ENCODE measurements around the gene GASK1A. TPM values are rescaled to one million over a fixed set of nuclear protein-coding genes. Genes with fewer than 3 reads are reported as not detected.

Gene GASK1A
- total and polyA plus RNA-seq, 2 donors (not counting 3 experiments of a cell fraction or from before 2014, with no cell fraction given): 0.04 TPM; not detected in 1

DNA sequence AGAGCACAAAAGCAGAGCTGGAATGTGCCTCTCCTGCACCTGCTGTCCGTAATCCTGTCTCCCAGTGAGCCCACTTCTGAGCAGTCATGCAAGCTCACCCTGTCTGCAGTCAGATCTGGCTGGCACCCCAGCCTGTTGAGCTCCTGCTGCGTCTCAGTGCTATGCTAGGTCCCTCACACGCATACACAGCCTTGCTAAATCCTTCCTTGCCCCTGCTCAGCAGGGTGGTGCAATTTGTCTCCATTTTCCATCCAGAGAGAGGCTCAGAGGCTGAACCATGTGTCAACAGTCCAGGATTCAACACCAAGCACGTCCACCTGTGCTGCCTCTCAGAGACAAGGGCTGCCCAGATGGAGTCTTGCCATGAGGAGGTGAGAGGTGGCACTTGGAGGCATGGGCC lies 115.7 kb downstream of the GASK1A start:
- Histone ChIP-seq H3K27ac (ENCODE audit: insufficient read depth, low read depth, low read length) (no peak overlapping the region), H3K79me2 (ENCODE audit: control insufficient read depth, insufficient read depth, low read length) (no peaks in the 10 kb centered on the region), H3K9ac (replicated peaks; ENCODE audit: extremely low read depth, insufficient read depth, low read length) (no peak overlapping the region), H3K9me3 (replicated peaks; ENCODE audit: control insufficient read depth, insufficient read depth, low read length) (no peaks in the 10 kb centered on the region), H3K4me3 (replicated peaks in 1 of 3; ENCODE audit: insufficient read depth in 1 of 3, low read depth in 1 of 3, low read length in 3 of 3) (no peak overlapping the region), H4K20me1 (replicated peaks; ENCODE audit: control insufficient read depth, extremely low read depth, insufficient read depth, low read length) (no peaks in the 10 kb centered on the region), H3K9me1 (replicated peaks; ENCODE audit: control insufficient read depth, extremely low read depth, insufficient read depth, low read length) (no peaks in the 10 kb centered on the region), H3K4me2 (ENCODE audit: insufficient read depth, low read length) (no peak overlapping the region), H3K36me3 (ENCODE audit: control insufficient read depth in 2 of 2, extremely low read depth in 1 of 2, insufficient read depth in 2 of 2, low read length in 2 of 2) (no peaks in the 10 kb centered on the region), H3K27me3 (ENCODE audit: control insufficient read depth in 2 of 2, insufficient read depth in 2 of 2, low read length in 2 of 2) (no peaks in the 10 kb centered on the region), H3K4me1 (ENCODE audit: control insufficient read depth, extremely low read depth, insufficient read depth, low read length) (no peaks in the 10 kb centered on the region), H2AFZ (ENCODE audit: low read depth, low read length) (no peak overlapping the region)
- dilution Hi-C loops (cut with MboI; ENCODE audit: extremely low pct_ligation_motif_present, low sequenced_read_pairs): no loop called here
- CTCF ChIA-PET: no interaction called here
- FAIRE-seq (no peak), DNase-seq (ENCODE audit: low read depth, low spot score) (no peak)
- BruUV-seq (replicated peaks): no TSS peak
- POLR2A ChIA-PET: no interaction called here
- intact Hi-C loops (cut with micrococcal nuclease): no loop called here
- TF ChIP-seq POLR2AphosphoS5 (IDR thresholded peaks at IDR 0.05; ENCODE audit: insufficient read depth, low read depth, low read length): no peak
- no peak for TF ChIP-seq FOS (IDR thresholded peaks at IDR 0.05; ENCODE audit: borderline replicate concordance, insufficient read depth, low read length)
- no peak for TF ChIP-seq EZH2 (IDR thresholded peaks at IDR 0.05; ENCODE audit: borderline replicate concordance, low read depth, low read length, severe bottlenecking)
- TF ChIP-seq MAX (IDR thresholded peaks at IDR 0.05; ENCODE audit: insufficient read depth, insufficient read length): no peak
- TF ChIP-seq MYC (IDR thresholded peaks at IDR 0.05; ENCODE audit: low read depth, low read length): no peak

GRCh38 chr3:43095370-43095769 lies 116.3 kb downstream of the GASK1A start:
- H3K79me2 ChIP-seq (ENCODE audit: control insufficient read depth, insufficient read depth, low read length): no peaks in the 10 kb centered on the region
- H3K9me3 ChIP-seq (replicated peaks; ENCODE audit: control insufficient read depth, insufficient read depth, low read length): no peaks in the 10 kb centered on the region
- dilution Hi-C loops (cut with MboI; ENCODE audit: extremely low pct_ligation_motif_present, low sequenced_read_pairs) (no loop called here), intact Hi-C loops (cut with micrococcal nuclease) (no loop called here)
- H3K36me3 ChIP-seq (ENCODE audit: control insufficient read depth in 2 of 2, extremely low read depth in 1 of 2, insufficient read depth in 2 of 2, low read length in 2 of 2): no peaks in the 10 kb centered on the region
- H3K4me1 ChIP-seq (ENCODE audit: control insufficient read depth, extremely low read depth, insufficient read depth, low read length): no peaks in the 10 kb centered on the region
- H3K9me1 ChIP-seq (replicated peaks; ENCODE audit: control insufficient read depth, extremely low read depth, insufficient read depth, low read length): no peaks in the 10 kb centered on the region
- no peak overlapping the region for H2AFZ ChIP-seq (ENCODE audit: low read depth, low read length)
- H3K9ac ChIP-seq (replicated peaks; ENCODE audit: extremely low read depth, insufficient read depth, low read length): no peak overlapping the region
- no peak overlapping the region for H3K27ac ChIP-seq (ENCODE audit: insufficient read depth, low read depth, low read length)
- no TSS peak for BruUV-seq (replicated peaks)
- FAIRE-seq (no peak), DNase-seq (ENCODE audit: low read depth, low spot score) (no peak)
- H3K4me3 ChIP-seq (replicated peaks in 1 of 3; ENCODE audit: insufficient read depth in 1 of 3, low read depth in 1 of 3, low read length in 3 of 3): no peak overlapping the region
- no peak for TF ChIP-seq MYC (IDR thresholded peaks at IDR 0.05; ENCODE audit: low read depth, low read length)
- TF ChIP-seq CTCF (IDR thresholded peaks at IDR 0.05; ENCODE audit: extremely low read depth in 1 of 2, insufficient read depth in 1 of 2, low read depth in 1 of 2, low read length in 2 of 2): no peak
- no peak for TF ChIP-seq POLR2A (IDR thresholded peaks at IDR 0.05; ENCODE audit: low read depth, low read length)
- no peak for TF ChIP-seq POLR2AphosphoS5 (IDR thresholded peaks at IDR 0.05; ENCODE audit: insufficient read depth, low read depth, low read length)
- TF ChIP-seq EZH2 (IDR thresholded peaks at IDR 0.05; ENCODE audit: borderline replicate concordance, low read depth, low read length, severe bottlenecking): no peak
- no peak for TF ChIP-seq MAX (IDR thresholded peaks at IDR 0.05; ENCODE audit: insufficient read depth, insufficient read length)
- TF ChIP-seq GATA2 (IDR thresholded peaks at IDR 0.05; ENCODE audit: insufficient read depth, insufficient read length, low read depth, low read length): no peak
- TF ChIP-seq FOS (IDR thresholded peaks at IDR 0.05; ENCODE audit: borderline replicate concordance, insufficient read depth, low read length): no peak
- no peak for TF ChIP-seq JUN (IDR thresholded peaks at IDR 0.05; ENCODE audit: borderline replicate concordance, insufficient read depth, insufficient read length, low read depth)
- POLR2A ChIA-PET: no interaction called here
- no peak overlapping the region for H3K4me2 ChIP-seq (ENCODE audit: insufficient read depth, low read length)
- CTCF ChIA-PET: no interaction called here
- H3K27me3 ChIP-seq (ENCODE audit: control insufficient read depth in 2 of 2, insufficient read depth in 2 of 2, low read length in 2 of 2): no peaks in the 10 kb centered on the region
- H4K20me1 ChIP-seq (replicated peaks; ENCODE audit: control insufficient read depth, extremely low read depth, insufficient read depth, low read length): no peaks in the 10 kb centered on the region

Data from endothelial cell of umbilical vein (primary cell).